ENCODE results near the gene IL10RA. TPM values are rescaled to one million over a fixed set of nuclear protein-coding genes. Genes with fewer than 3 reads are reported as not detected.
A peak's percentile ranks its signal among the peaks of the same experiment; 100 is the strongest.

The IL10RA gene
- total and polyA plus RNA-seq, 2 of the 4 experiments (the other 2 are of a cell fraction) = 0.12 TPM; not detected in 1

DNA sequence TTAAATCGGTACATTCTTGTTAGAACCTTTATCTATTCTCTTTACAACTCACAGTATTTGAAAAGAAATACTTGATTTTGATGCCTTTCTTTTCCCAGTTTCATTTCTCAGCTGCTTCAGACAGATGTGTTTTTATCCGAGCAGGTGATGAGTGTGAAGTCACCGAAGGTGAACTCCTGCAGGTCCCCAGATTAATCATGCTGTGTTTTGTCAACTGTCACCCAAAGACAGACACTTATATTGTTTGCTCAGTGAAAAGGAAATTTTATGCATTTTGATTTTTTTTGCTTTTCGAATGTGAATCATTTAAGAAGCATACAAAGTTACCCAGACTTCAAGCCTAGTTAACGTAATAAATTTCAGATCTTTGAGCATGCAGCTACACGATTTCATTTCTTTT is 49.2 kb upstream of the IL10RA start:
- no peak overlapping the region for H2AK5ac ChIP-seq (ENCODE audit: low read depth, low read length)
- no peaks in the 10 kb centered on the region for H3K9me3 ChIP-seq (ENCODE audit: control insufficient read depth, insufficient read depth, low read length)
- no peak overlapping the region for H2AFZ ChIP-seq (replicated peaks; ENCODE audit: low read length, poor library complexity)
- DNase-seq = no peak
- no peak for ATAC-seq (ENCODE audit: low read depth)
- no peak overlapping the region for H3K27ac ChIP-seq (ENCODE audit: insufficient read depth, low read length)
- no peak overlapping the region for H2BK5ac ChIP-seq (ENCODE audit: low read depth, low read length, poor library complexity, severe bottlenecking)
- no peaks in the 10 kb centered on the region for H3K9me1 ChIP-seq (ENCODE audit: insufficient read depth, low read length)
- no peak overlapping the region for H3K18ac ChIP-seq (ENCODE audit: low read depth, low read length)
- in situ Hi-C loops (cut with MboI; ENCODE audit: low sequenced_read_pairs) (no loop called here), dilution Hi-C loops (cut with HindIII; ENCODE audit: low sequenced_read_pairs, unreplicated experiment) (no loop called here), intact Hi-C loops (cut with micrococcal nuclease) (no loop called here)
- no peak overlapping the region for H2AK9ac ChIP-seq (replicated peaks; ENCODE audit: low read depth, low read length, poor library complexity)
- no peak overlapping the region for H3K9ac ChIP-seq (ENCODE audit: low read depth, low read length)
- no peak overlapping the region for H3K14ac ChIP-seq (replicated peaks; ENCODE audit: low read depth, low read length)
- H4K5ac ChIP-seq (ENCODE audit: low read depth, low read length) = no peak overlapping the region
- no CpG with 5 or more reads among the region's 6 CpGs for WGBS, 2 experiments (ENCODE audit: extremely low coverage in 2 of 2, insufficient read length in 1 of 2)
- no peak overlapping the region for H2BK15ac ChIP-seq (ENCODE audit: low read depth, low read length)
- H3K4me3 ChIP-seq (ENCODE audit: insufficient read depth, low read depth, low read length) = no peak overlapping the region
- no peak for TF ChIP-seq CEBPB (IDR thresholded peaks at IDR 0.05; ENCODE audit: low read depth, low read length)
- H3K4ac ChIP-seq (ENCODE audit: low read depth, low read length) = no peak overlapping the region
- no peak overlapping the region for H3K4me2 ChIP-seq (ENCODE audit: low read depth, low read length)
- H3K23ac ChIP-seq (ENCODE audit: low read depth, low read length) = no peak overlapping the region
- H3K36me3 ChIP-seq (ENCODE audit: control insufficient read depth, insufficient read depth, low read length) = no peaks in the 10 kb centered on the region
- ChIA-PET POLR2A (ENCODE audit: unreplicated experiment) (no interaction called here), CTCF (interaction anchor here (0.9 to 1.4 kb wide), 3 partner anchors 10 to 119 kb away, joined by 3 to 4 read pairs (median 3); no protein-coding TSS in a partner anchor)
- no peaks in the 10 kb centered on the region for H4K20me1 ChIP-seq (ENCODE audit: insufficient read depth, low read length)
- no peak overlapping the region for H2BK120ac ChIP-seq (ENCODE audit: low read depth, low read length)
- peaks cover 8% of the 10 kb centered on the region for H3K27me3 ChIP-seq (ENCODE audit: control insufficient read depth, insufficient read depth, low read length)
- BruUV-seq (replicated peaks) = no TSS peak
- no peaks in the 10 kb centered on the region for H3K4me1 ChIP-seq (ENCODE audit: control insufficient read depth, insufficient read depth, low read length)
- 0 out of 2 replicates have a peak overlapping the region, but pooled peaks have one; percentile 3 for H3K56ac ChIP-seq (ENCODE audit: extremely low read depth, insufficient read depth, low read length)
- H4K8ac ChIP-seq (ENCODE audit: low read depth in 2 of 2, low read length in 2 of 2) = no peak overlapping the region
- H2BK20ac ChIP-seq (ENCODE audit: low read depth, low read length) = no peak overlapping the region
- H4K91ac ChIP-seq (ENCODE audit: insufficient read depth, low read depth, low read length) = no peak overlapping the region
- no peaks in the 10 kb centered on the region for H3K79me1 ChIP-seq (ENCODE audit: low read depth in 1 of 2, low read length in 2 of 2)
